OCI-LY7 (cell line): Measurements from ENCODE around the gene JAML.

ENCODE experiments used
- EZH2phosphoT487 ChIP-seq: fragments of 200-600 bp; sonication (generic); IDR thresholded peaks from 2 replicates; pipeline ENCODE4 v1.6.1; 2018; ENCODE audit warnings: low read depth, borderline replicate concordance, mild to moderate bottlenecking, mixed run types, antibody characterized with exemption, low read length, moderate library complexity, mixed read lengths
- TF ChIP-seq, protein P1 (sequence below): fragments of 200-600 bp; sonication (generic); conservative IDR thresholded peaks from 2 replicates; pipeline ENCODE4 v1.5.1; 2014; ENCODE audit warnings: mild to moderate bottlenecking, antibody characterized with exemption, low read length, moderate library complexity, mixed read lengths

DNA sequence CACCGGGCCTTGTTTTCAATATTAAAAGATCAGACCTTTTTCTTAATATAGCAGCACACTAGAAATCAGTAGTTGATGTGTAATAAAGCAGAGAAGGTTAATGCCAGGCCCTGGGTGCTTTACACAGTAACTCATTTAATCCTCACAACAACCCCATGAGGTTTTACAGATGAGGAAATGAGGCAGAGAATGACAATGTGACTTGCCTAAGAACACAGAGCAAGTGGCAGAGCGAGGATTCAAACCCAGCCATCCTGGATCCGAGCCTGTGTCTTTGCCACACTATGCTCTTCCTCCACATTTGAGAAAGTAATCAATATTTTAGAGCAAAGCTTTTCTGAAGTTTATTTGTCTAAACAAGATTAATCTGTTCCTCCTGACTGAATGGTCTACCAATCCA, 7.2 kb downstream of the JAML start:
- TF ChIP-seq, protein P1, sequence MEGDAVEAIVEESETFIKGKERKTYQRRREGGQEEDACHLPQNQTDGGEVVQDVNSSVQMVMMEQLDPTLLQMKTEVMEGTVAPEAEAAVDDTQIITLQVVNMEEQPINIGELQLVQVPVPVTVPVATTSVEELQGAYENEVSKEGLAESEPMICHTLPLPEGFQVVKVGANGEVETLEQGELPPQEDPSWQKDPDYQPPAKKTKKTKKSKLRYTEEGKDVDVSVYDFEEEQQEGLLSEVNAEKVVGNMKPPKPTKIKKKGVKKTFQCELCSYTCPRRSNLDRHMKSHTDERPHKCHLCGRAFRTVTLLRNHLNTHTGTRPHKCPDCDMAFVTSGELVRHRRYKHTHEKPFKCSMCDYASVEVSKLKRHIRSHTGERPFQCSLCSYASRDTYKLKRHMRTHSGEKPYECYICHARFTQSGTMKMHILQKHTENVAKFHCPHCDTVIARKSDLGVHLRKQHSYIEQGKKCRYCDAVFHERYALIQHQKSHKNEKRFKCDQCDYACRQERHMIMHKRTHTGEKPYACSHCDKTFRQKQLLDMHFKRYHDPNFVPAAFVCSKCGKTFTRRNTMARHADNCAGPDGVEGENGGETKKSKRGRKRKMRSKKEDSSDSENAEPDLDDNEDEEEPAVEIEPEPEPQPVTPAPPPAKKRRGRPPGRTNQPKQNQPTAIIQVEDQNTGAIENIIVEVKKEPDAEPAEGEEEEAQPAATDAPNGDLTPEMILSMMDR, result no peak
- TF ChIP-seq EZH2phosphoT487, result no peak
